Mesenchymal stem cell (in vitro differentiated cells and primary cell): ENCODE results near the gene ZC3HAV1.
A peak's percentile ranks its signal among the peaks of the same experiment; 100 is the strongest.

Source experiments
- DNase-seq: peaks from one replicate; pipeline ENCODE4 v3.0.0-alpha.2; 2013
- H2AFZ ChIP-seq: one replicate; pipeline ENCODE4 v1.6.1; 2013; ENCODE audit warnings: low read depth, mild to moderate bottlenecking, control low read depth, inconsistent platforms, low read length, moderate library complexity
- H2AK5ac ChIP-seq: 2 replicates; pipeline ENCODE4 v1.6.1; 2013; ENCODE audit warnings: low read length, moderate library complexity, mild to moderate bottlenecking, inconsistent platforms; ENCODE audit not compliant: severe bottlenecking
- H2BK120ac ChIP-seq: one replicate; pipeline ENCODE4 v1.6.1; 2013; ENCODE audit warnings: low read depth, mild to moderate bottlenecking, inconsistent platforms, low read length, moderate library complexity
- H2BK12ac ChIP-seq, 2 experiments: one replicate each; pipeline ENCODE4 v1.6.1; 2013; ENCODE audit warnings: inconsistent platforms in 2 of 2, low read length in 2 of 2, mild to moderate bottlenecking in 2 of 2, moderate library complexity in 2 of 2, control low read depth in 1 of 2
- H2BK15ac ChIP-seq: one replicate; pipeline ENCODE4 v1.6.1; 2013; ENCODE audit warnings: mild to moderate bottlenecking, low read depth, inconsistent platforms; ENCODE audit not compliant: poor library complexity, severe bottlenecking
- H2BK5ac ChIP-seq: 2 replicates; pipeline ENCODE4 v1.6.1; 2013; ENCODE audit warnings: low read depth, mild to moderate bottlenecking, low read length, control low read depth, inconsistent platforms; ENCODE audit not compliant: poor library complexity, severe bottlenecking
- H3K14ac ChIP-seq, 2 experiments: one replicate each; pipeline ENCODE4 v1.6.1; 2013; ENCODE audit warnings: inconsistent platforms in 2 of 2, low read length in 2 of 2, control low read depth in 1 of 2, mild to moderate bottlenecking in 1 of 2, moderate library complexity in 1 of 2
- H3K18ac ChIP-seq, 2 experiments: one replicate each; pipeline ENCODE4 v1.6.1; 2013; ENCODE audit warnings: inconsistent platforms in 2 of 2, low read length in 2 of 2, control low read depth in 1 of 2, low read depth in 1 of 2, mild to moderate bottlenecking in 1 of 2
- H3K23ac ChIP-seq, 2 experiments: one replicate each; pipeline ENCODE4 v1.6.1; 2013; ENCODE audit warnings: inconsistent platforms in 2 of 2, low read length in 2 of 2, mild to moderate bottlenecking in 2 of 2, moderate library complexity in 2 of 2, control low read depth in 1 of 2
- H3K27ac ChIP-seq: 2 replicates; pipeline ENCODE4 v1.5.1; 2013; ENCODE audit warnings: mild to moderate bottlenecking, moderate library complexity, low read length, control low read depth, inconsistent platforms; ENCODE audit not compliant: poor library complexity, severe bottlenecking
- H3K27me3 ChIP-seq, 2 experiments: 2 replicates each; pipeline versions ENCODE4 v1.6.1 to v1.7.0; 2013; ENCODE audit warnings: low read length in 2 of 2, mild to moderate bottlenecking in 2 of 2, moderate library complexity in 2 of 2, control low read depth in 1 of 2, inconsistent platforms in 1 of 2; ENCODE audit not compliant: control insufficient read depth in 1 of 2, insufficient read depth in 1 of 2
- H3K36me3 ChIP-seq, 2 experiments: 2 replicates each; pipeline versions ENCODE4 v1.6.1 to v1.7.0; 2013; ENCODE audit warnings: low read length in 2 of 2, control low read depth in 1 of 2, inconsistent platforms in 1 of 2, low read depth in 1 of 2, mild to moderate bottlenecking in 1 of 2; ENCODE audit not compliant: insufficient read depth in 2 of 2, control insufficient read depth in 1 of 2
- H3K4ac ChIP-seq, 2 experiments: one replicate each; pipeline ENCODE4 v1.6.1; 2013; ENCODE audit warnings: inconsistent platforms in 2 of 2, low read length in 2 of 2, mild to moderate bottlenecking in 2 of 2, moderate library complexity in 2 of 2, control low read depth in 1 of 2, low read depth in 1 of 2
- H3K4me1 ChIP-seq: 2 replicates; pipeline ENCODE4 v1.6.1; 2013; ENCODE audit warnings: low read depth, low read length, control low read depth; ENCODE audit not compliant: control insufficient read depth, insufficient read depth
- H3K4me2 ChIP-seq: 2 replicates; pipeline ENCODE4 v1.6.1; 2013; ENCODE audit warnings: low read length, mild to moderate bottlenecking, inconsistent platforms; ENCODE audit not compliant: poor library complexity, severe bottlenecking
- H3K4me3 ChIP-seq, 2 experiments: 2 replicates each; pipeline versions ENCODE4 v1.5.1 to v1.7.0; 2013; ENCODE audit warnings: low read length in 2 of 2, mild to moderate bottlenecking in 2 of 2, control low read depth in 1 of 2, low read depth in 1 of 2; ENCODE audit not compliant: insufficient read depth in 1 of 2
- H3K79me1 ChIP-seq: replicated peaks from 2 replicates; pipeline ENCODE4 v1.6.1; 2013; ENCODE audit warnings: mild to moderate bottlenecking, control low read depth, low read length, inconsistent platforms; ENCODE audit not compliant: poor library complexity, severe bottlenecking
- H3K9ac ChIP-seq: 2 replicates; pipeline ENCODE4 v1.7.0; 2013; ENCODE audit warnings: mild to moderate bottlenecking, low read length, moderate library complexity
- H3K9me3 ChIP-seq: 2 replicates; pipeline ENCODE4 v1.7.0; 2013; ENCODE audit warnings: mild to moderate bottlenecking, low read length; ENCODE audit not compliant: control insufficient read depth
- H4K8ac ChIP-seq: one replicate; pipeline ENCODE4 v1.6.1; 2013; ENCODE audit warnings: inconsistent platforms, mild to moderate bottlenecking, low read length, moderate library complexity
- H4K91ac ChIP-seq: one replicate; pipeline ENCODE4 v1.6.1; 2013; ENCODE audit warnings: mild to moderate bottlenecking, low read length, inconsistent platforms
- WGBS: methylation state at CpG from one replicate; pipeline ENCODE4 v1.1.7; 2013; ENCODE audit warnings: mixed read lengths; 5-methylcytosine and 5-hydroxymethylcytosine counted together

Gene ZC3HAV1

GRCh38 chr7:139072796-139073195 is 36.7 kb downstream of the ZC3HAV1 start:
- Histone ChIP-seq H2AK5ac (no peak overlapping the region), H3K4me2 (no peak overlapping the region), H4K8ac (no peak overlapping the region), H3K79me1 (peaks cover 13% of the 10 kb centered on the region), H3K18ac (no peak overlapping the region), H4K91ac (no peak overlapping the region), H2BK12ac (no peak overlapping the region), H3K9me3 (no peaks in the 10 kb centered on the region), H3K36me3 (peaks cover 21 to 79% of the 10 kb centered on the region in 2 experiments), H3K4me3 (no peak overlapping the region), H2AFZ (no peak overlapping the region), H3K27ac (no peak overlapping the region), H3K14ac (no peak overlapping the region), H2BK120ac (no peak overlapping the region), H3K9ac (no peak overlapping the region), H3K4ac (no peak overlapping the region), H3K4me1 (peaks cover 4% of the 10 kb centered on the region), H3K23ac (no peak overlapping the region), H2BK5ac (no peak overlapping the region), H2BK15ac (no peak overlapping the region), H3K27me3 (no peaks in the 10 kb centered on the region)
- DNase-seq = no peak
- WGBS = 96% methylated on average over 7 of the region's 8 CpGs

- H3K4ac ChIP-seq = no peak overlapping the region
- peaks cover 9% of the 10 kb centered on the region for H3K79me1 ChIP-seq
Observed at GRCh38 chr7:139071680-139072079, 37.8 kb downstream of the ZC3HAV1 start.

GRCh38 chr7:139068544-139069399 is 40.7 kb downstream of the ZC3HAV1 start:
- H2AK5ac ChIP-seq = no peak overlapping the region
- H4K8ac ChIP-seq = no peak overlapping the region
- no peak overlapping the region for H3K4ac ChIP-seq
- no peaks in the 10 kb centered on the region for H3K4me1 ChIP-seq
- no peak overlapping the region for H2BK15ac ChIP-seq
- WGBS = over 99% methylated on average over 9 of the region's 9 CpGs
- no peak overlapping the region for H3K18ac ChIP-seq
- H3K27ac ChIP-seq = no peak overlapping the region
- H3K9ac ChIP-seq = no peak overlapping the region
- H3K4me3 ChIP-seq = no peak overlapping the region
- H2AFZ ChIP-seq = no peak overlapping the region
- H3K36me3 ChIP-seq = peaks cover 43 to 88% of the 10 kb centered on the region in 2 experiments
- H3K4me2 ChIP-seq = no peak overlapping the region
- H2BK12ac ChIP-seq = no peak overlapping the region
- H3K14ac ChIP-seq = no peak overlapping the region
- no peaks in the 10 kb centered on the region for H3K9me3 ChIP-seq
- H3K79me1 ChIP-seq = peaks cover 13% of the 10 kb centered on the region
- no peak for DNase-seq
- no peak overlapping the region for H2BK5ac ChIP-seq
- H3K27me3 ChIP-seq = no peaks in the 10 kb centered on the region
- H2BK120ac ChIP-seq = no peak overlapping the region
- no peak overlapping the region for H3K23ac ChIP-seq
- H4K91ac ChIP-seq = no peak overlapping the region

More at GRCh38 chr7:139071680-139072079, 37.8 kb downstream of the ZC3HAV1 start:
- Histone ChIP-seq H3K4me2 (no peak overlapping the region), H4K8ac (no peak overlapping the region), H2BK120ac (no peak overlapping the region), H2BK15ac (no peak overlapping the region), H3K23ac (no peak overlapping the region), H3K4me3 (no peak overlapping the region), H3K9me3 (no peaks in the 10 kb centered on the region), H3K9ac (no peak overlapping the region), H4K91ac (no peak overlapping the region), H3K36me3 (peaks cover 26 to 79% of the 10 kb centered on the region in 2 experiments), H2BK5ac (no peak overlapping the region), H2AFZ (no peak overlapping the region), H3K18ac (no peak overlapping the region), H3K27ac (no peak overlapping the region), H2BK12ac (no peak overlapping the region), H3K27me3 (no peaks in the 10 kb centered on the region), H3K14ac (no peak overlapping the region), H2AK5ac (peak overlapping the region; percentile 26), H3K4me1 (peaks cover 4% of the 10 kb centered on the region)
- WGBS = 98% methylated on average over 3 of the region's 3 CpGs
- no peak for DNase-seq

GRCh38 chr7:139066315-139066714 is 43.2 kb downstream of the ZC3HAV1 start:
- H2AK5ac ChIP-seq = no peak overlapping the region
- H3K18ac ChIP-seq = no peak overlapping the region
- no peak overlapping the region for H3K27ac ChIP-seq
- H3K4me3 ChIP-seq = no peak overlapping the region
- H2BK15ac ChIP-seq = no peak overlapping the region
- no peak overlapping the region for H2AFZ ChIP-seq
- WGBS = 97% methylated on average over 9 of the region's 9 CpGs
- H4K8ac ChIP-seq = no peak overlapping the region
- no peak overlapping the region for H2BK120ac ChIP-seq
- H3K79me1 ChIP-seq = peaks cover 10% of the 10 kb centered on the region
- no peak overlapping the region for H3K23ac ChIP-seq
- H3K36me3 ChIP-seq = peaks cover 39 to 83% of the 10 kb centered on the region in 2 experiments
- no peaks in the 10 kb centered on the region for H3K27me3 ChIP-seq
- H3K4ac ChIP-seq = no peak overlapping the region
- no peaks in the 10 kb centered on the region for H3K9me3 ChIP-seq
- H2BK5ac ChIP-seq = no peak overlapping the region
- no peaks in the 10 kb centered on the region for H3K4me1 ChIP-seq
- no peak for DNase-seq
- no peak overlapping the region for H2BK12ac ChIP-seq
- no peak overlapping the region for H3K4me2 ChIP-seq
- H3K14ac ChIP-seq = no peak overlapping the region
- no peak overlapping the region for H3K9ac ChIP-seq
- H4K91ac ChIP-seq = no peak overlapping the region
